Testis (tissue), 3 donors: Measurements from ENCODE around the gene PLA2G4F. TPM values are rescaled to one million over a fixed set of nuclear protein-coding genes. Genes with fewer than 3 reads are reported as not detected.

Source experiments
- DNase-seq: peaks from one replicate; pipeline ENCODE4 v3.0.0-alpha.2; 2019
- H3K27ac ChIP-seq, 2 donors: fragments of 200-600 bp; sonication (generic); one replicate each; pipeline ENCODE4 v1.5.1; 2019
- H3K27me3 ChIP-seq: fragments of 200-600 bp; sonication (generic); one replicate; pipeline ENCODE4 v1.5.1; 2019
- H3K36me3 ChIP-seq: fragments of 200-600 bp; sonication (generic); one replicate; pipeline ENCODE4 v1.5.1; 2017; ENCODE audit warnings: low read depth; ENCODE audit errors: missing control alignments
- H3K4me1 ChIP-seq: fragments of 200-600 bp; sonication (generic); one replicate; pipeline ENCODE4 v1.5.1; 2019
- H3K4me3 ChIP-seq, 2 donors: fragments of 200-600 bp; sonication (generic); one replicate each; pipeline ENCODE4 v1.5.1; 2017 to 2019
- H3K9me3 ChIP-seq: fragments of 200-600 bp; sonication (generic); one replicate; pipeline ENCODE4 v1.5.1; 2017
- POLR2A ChIP-seq: fragments of 450-650 bp; IDR thresholded peaks from one replicate; pipeline ENCODE4 v1.6.1; 2017; ENCODE audit warnings: antibody characterized with exemption, mild to moderate bottlenecking, moderate library complexity
- WGBS, 2 donors: methylation state at CpG; one replicate each; pipeline ENCODE4 v1.1.5; 2018; 5-methylcytosine and 5-hydroxymethylcytosine counted together
- intact Hi-C: fragments of 100-400 bp; cut with DNase I; formaldehyde crosslinking; loops from one replicate; pipeline ENCODE4 v1.15.1; 2023; ENCODE audit warnings: low total_unique reads
- polyA plus RNA-seq: library from polyadenylated mRNA; stranded (reverse); fragments of 350-450 nt; fragmentation: Illumina TruSeq; extraction: RNeasy Lipid Tissue Mini Kit (QIAGEN cat#74804); gene quantifications from one replicate; pipeline ENCODE4 v1.2.3, GENCODE V29; 2014; ENCODE audit warnings: low read depth, low replicate concordance; ENCODE audit not compliant: insufficient read depth
- total RNA-seq, 2 donors: library from RNA; depleted of rRNA; stranded (reverse); fragments of >200 nt; gene quantifications; one replicate each; pipeline ENCODE4 v1.2.3, GENCODE V29; 2016
- TF ChIP-seq, protein P1 (sequence below), 3 experiments: fragments of 450-650 bp in 2 of 3; fragments of 200-600 bp in 1 of 3; sonication (generic) in 1 of 3; IDR thresholded peaks; one replicate each; pipeline ENCODE4 v1.5.1; 2016 to 2019; ENCODE audit warnings: antibody characterized with exemption in 3 of 3, mild to moderate bottlenecking in 2 of 3, moderate library complexity in 1 of 3

PLA2G4F gene
- total and polyA plus RNA-seq, 3 donors from 2014 or later = 0.12 to 0.31 (median 0.15) TPM

DNA sequence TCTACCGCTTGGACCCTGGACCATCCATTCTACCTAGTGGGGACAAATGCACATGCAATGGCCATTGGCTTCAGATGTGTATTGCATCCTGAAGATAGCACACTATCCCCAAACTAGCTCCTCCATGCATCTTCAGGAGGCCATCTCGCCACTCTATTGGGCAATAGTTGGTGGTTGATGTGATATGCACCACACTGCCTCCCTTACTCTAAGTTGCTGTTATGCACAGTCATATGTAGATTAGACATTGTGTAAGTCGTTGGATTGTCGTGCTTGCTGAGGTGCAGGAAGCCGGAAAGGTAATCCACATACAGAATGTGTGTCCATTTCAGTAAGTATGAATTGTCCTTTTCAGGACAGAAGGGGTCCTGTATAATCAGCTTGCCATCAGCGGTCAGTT, 35.4 kb downstream of the PLA2G4F start:
- H3K27ac ChIP-seq = no peak overlapping the region
- 94 to 100% methylated on average over 6 of the region's 6 CpGs for WGBS, 2 donors
- intact Hi-C loops = no loop called here
- H3K4me1 ChIP-seq = no peaks in the 10 kb centered on the region
- no peaks in the 10 kb centered on the region for H3K9me3 ChIP-seq
- no peak for DNase-seq
- TF ChIP-seq, protein P1, sequence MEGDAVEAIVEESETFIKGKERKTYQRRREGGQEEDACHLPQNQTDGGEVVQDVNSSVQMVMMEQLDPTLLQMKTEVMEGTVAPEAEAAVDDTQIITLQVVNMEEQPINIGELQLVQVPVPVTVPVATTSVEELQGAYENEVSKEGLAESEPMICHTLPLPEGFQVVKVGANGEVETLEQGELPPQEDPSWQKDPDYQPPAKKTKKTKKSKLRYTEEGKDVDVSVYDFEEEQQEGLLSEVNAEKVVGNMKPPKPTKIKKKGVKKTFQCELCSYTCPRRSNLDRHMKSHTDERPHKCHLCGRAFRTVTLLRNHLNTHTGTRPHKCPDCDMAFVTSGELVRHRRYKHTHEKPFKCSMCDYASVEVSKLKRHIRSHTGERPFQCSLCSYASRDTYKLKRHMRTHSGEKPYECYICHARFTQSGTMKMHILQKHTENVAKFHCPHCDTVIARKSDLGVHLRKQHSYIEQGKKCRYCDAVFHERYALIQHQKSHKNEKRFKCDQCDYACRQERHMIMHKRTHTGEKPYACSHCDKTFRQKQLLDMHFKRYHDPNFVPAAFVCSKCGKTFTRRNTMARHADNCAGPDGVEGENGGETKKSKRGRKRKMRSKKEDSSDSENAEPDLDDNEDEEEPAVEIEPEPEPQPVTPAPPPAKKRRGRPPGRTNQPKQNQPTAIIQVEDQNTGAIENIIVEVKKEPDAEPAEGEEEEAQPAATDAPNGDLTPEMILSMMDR (IDR thresholded peaks at IDR 0.05) = no peak
- no peak for TF ChIP-seq POLR2A
- H3K27me3 ChIP-seq = no peaks in the 10 kb centered on the region
- no peaks in the 10 kb centered on the region for H3K36me3 ChIP-seq
- no peak overlapping the region for H3K4me3 ChIP-seq

DNA sequence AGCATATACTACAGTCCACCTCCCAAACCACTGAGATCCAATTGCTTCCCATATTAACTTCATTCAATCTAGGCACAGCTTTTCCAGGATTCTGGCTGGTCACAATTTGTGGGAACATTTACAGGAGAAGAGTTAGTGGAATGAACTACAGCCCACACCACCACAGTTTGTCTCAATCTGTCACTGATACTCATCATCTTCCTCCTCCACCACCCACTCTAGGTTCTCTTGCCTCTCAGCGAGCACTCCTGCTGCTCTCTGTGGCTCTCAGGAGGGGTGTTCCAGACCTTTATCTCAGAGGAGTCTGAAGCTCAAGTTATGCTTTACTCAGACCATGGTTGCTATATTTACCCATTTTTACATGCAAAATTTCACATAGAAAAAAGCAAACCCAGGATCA, 36.2 kb downstream of the PLA2G4F start:
- intact Hi-C loops = no loop called here
- Histone ChIP-seq H3K4me3 (no peak overlapping the region), H3K36me3 (no peaks in the 10 kb centered on the region), H3K27ac (no peak overlapping the region), H3K27me3 (no peaks in the 10 kb centered on the region), H3K4me1 (no peaks in the 10 kb centered on the region), H3K9me3 (no peaks in the 10 kb centered on the region)
- 83 to 88% methylated on average over 1 of the region's 1 CpG for WGBS, 2 donors
- TF ChIP-seq POLR2A = no peak
- TF ChIP-seq, protein P1 (IDR thresholded peaks at IDR 0.05) = no peak
- DNase-seq = no peak

DNA sequence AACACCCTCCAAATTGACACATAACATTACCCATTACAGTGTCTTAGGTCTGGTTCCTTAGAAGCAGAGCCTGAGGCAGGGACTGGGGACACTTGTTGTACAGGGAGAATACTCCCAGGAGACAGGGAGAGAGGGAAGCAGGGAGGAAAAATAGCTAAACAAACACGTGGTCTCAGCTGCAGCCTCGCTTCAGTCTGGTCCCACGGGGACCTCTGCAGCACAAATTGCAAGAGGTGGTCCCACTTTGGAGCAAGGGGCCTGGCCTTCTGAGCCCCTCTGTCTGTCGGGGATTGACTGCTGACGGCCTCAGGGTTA, 37.0 kb downstream of the PLA2G4F start:
- TF ChIP-seq, protein P1 (IDR thresholded peaks at IDR 0.05) = no peak
- TF ChIP-seq POLR2A = no peak
- no peaks in the 10 kb centered on the region for H3K4me1 ChIP-seq
- 52 to 71% methylated on average over 5 of the region's 5 CpGs for WGBS, 2 donors
- H3K27me3 ChIP-seq = no peaks in the 10 kb centered on the region
- no peak overlapping the region for H3K4me3 ChIP-seq
- intact Hi-C loops = no loop called here
- no peak for DNase-seq
- H3K36me3 ChIP-seq = no peaks in the 10 kb centered on the region
- H3K9me3 ChIP-seq = no peaks in the 10 kb centered on the region
- no peak overlapping the region for H3K27ac ChIP-seq

DNA sequence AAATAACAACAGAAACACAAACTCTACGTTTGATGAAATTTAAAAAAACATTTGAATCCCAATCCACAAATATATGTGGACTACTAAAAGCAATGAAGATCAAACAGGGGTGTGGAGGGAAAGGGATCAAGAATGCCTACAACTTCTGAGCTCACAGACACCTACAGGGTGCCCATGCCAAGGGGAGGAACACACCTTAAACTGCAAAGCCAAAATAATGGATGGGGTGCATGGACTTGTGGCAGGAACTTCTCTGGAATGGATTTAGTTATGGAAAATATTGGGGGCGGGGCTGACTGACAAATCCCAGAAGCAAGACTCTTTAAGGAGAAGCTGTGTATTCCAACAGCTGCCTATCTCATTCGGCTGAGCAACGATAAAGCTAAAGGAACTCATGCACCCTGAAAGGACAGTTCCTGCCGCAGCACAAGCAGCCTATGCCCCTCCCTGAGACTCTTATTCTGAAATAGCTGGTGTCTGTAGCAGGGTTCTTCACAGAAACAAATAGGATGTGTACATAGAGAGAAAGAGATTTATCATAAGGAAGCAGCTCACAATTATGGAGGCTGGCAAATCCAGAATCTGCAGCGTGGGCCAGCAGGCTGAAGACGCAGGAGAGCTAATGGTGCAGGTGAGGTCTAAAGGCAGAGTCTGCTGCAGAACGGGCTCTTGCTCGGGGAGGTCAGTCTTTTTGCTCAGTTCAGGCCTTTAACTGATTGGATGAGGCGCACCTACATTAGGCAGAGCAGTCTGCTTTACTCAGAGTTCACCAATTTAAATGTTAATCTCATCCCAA, 37.6 kb downstream of the PLA2G4F start:
- TF ChIP-seq POLR2A = no peak
- TF ChIP-seq, protein P1 (IDR thresholded peaks at IDR 0.05) = no peak
- intact Hi-C loops = no loop called here
- WGBS, 2 donors = 25 to 44% methylated on average over 10 of the region's 10 CpGs

DNA sequence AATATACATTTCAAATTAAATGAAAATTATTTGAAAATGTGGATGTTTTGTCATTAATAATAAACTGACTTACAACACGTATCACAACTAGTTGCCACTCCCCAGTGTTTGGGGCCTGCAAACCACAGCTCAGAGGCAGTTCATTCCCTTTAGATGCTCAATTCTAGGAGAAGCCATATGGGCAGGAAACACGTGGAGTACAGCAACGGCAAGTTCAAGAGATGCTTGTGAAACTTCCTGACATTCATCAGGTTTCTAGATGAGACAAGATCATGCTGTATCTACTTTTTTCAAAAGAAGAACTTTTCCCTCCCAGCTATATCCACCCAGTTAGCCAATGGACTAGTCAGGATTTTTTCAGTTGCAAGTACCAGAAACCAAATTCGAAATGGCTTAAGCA, 44.5 kb downstream of the PLA2G4F start:
- Histone ChIP-seq H3K27me3 (no peaks in the 10 kb centered on the region), H3K9me3 (no peaks in the 10 kb centered on the region), H3K4me1 (no peaks in the 10 kb centered on the region), H3K27ac (no peak overlapping the region), H3K4me3 (no peak overlapping the region), H3K36me3 (no peaks in the 10 kb centered on the region)
- 75 to 76% methylated on average over 4 of the region's 4 CpGs for WGBS, 2 donors
- TF ChIP-seq POLR2A = no peak
- TF ChIP-seq, protein P1 (IDR thresholded peaks at IDR 0.05) = no peak
- intact Hi-C loops = no loop called here
- DNase-seq = no peak

More for the DNA sequence above, 37.6 kb downstream of the PLA2G4F start:
- H3K4me1 ChIP-seq = no peaks in the 10 kb centered on the region
- no peaks in the 10 kb centered on the region for H3K9me3 ChIP-seq
- no peaks in the 10 kb centered on the region for H3K36me3 ChIP-seq
- no peaks in the 10 kb centered on the region for H3K27me3 ChIP-seq
- H3K27ac ChIP-seq = no peak overlapping the region
- DNase-seq = no peak
- no peak overlapping the region for H3K4me3 ChIP-seq
